ENCODE results near the gene SAMM50. TPM values are rescaled to one million over a fixed set of nuclear protein-coding genes. Genes with fewer than 3 reads are reported as not detected.

The SAMM50 gene
- total RNA-seq, 1 experiment from 2014 or later, result 47.6 TPM

DNA sequence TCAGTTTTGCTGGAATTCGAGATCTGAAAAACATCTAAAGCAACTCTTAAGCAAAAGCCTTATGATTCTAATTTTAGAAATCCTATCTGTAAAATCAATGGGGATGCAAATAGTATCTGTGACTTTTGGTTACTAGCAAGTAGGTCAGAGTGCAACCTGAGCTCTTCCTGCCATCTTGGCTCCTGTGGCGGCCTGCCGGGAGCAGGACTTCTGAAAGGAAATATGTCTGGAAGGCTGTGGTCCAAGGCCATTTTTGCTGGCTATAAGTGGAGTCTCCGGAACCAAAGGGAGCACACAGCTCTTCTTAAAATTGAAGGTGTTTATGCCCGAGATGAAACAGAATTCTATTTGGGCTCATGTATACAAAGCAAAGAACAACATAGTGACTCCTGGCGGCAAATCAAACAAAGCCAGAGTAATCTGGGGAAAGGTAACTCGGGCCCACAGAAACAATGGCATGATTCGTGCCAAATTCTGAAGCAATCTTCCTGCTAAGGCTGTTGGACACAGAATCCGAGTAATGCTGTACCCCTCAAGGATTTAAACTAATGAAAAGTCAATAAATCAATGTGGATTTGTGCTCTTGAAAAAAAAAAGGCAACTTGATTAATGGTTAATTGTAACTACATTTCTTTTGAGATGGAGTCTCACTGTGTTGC is 1.7 kb downstream of the SAMM50 start:
- H3K27me3 ChIP-seq (ENCODE audit: control insufficient read depth, insufficient read depth, low read length), result no peaks in the 10 kb centered on the region
- H3K36me3 ChIP-seq (replicated peaks; ENCODE audit: control insufficient read depth, insufficient read depth, low read length), result no peaks in the 10 kb centered on the region; the same call in 1 of the 2 replicates
- no peak overlapping the region for H3K4me3 ChIP-seq (ENCODE audit: insufficient read depth, low read depth, low read length)
- no peak for DNase-seq

DNA sequence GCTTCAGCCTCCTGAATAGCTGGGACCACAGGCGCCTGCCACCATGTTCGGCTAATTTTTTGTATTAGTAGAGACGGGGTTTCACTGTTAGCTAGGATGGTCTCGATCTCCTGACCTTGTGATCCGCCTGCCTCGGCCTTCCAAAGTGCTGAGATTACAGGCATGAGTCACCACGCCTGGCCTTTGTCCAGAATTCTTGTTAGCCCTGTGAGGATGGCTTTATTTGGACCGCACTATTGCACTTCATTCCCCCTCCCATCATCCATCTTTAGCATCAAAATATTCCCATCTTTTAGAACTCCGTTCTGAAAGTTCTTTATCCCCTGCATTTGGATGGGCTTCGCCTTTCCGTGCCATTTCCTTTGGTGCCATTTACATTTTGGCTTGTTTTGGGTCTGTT is 2.6 kb downstream of the SAMM50 start:
- Histone ChIP-seq H3K36me3 (replicated peaks; ENCODE audit: control insufficient read depth, insufficient read depth, low read length) (no peaks in the 10 kb centered on the region; the same call in 1 of the 2 replicates), H3K27me3 (ENCODE audit: control insufficient read depth, insufficient read depth, low read length) (no peaks in the 10 kb centered on the region), H3K4me3 (ENCODE audit: insufficient read depth, low read depth, low read length) (no peak overlapping the region)
- DNase-seq, result no peak

- H3K36me3 ChIP-seq (replicated peaks; ENCODE audit: control insufficient read depth, insufficient read depth, low read length), result peaks cover 24% of the 10 kb centered on the region
These were observed 9.1 kb downstream of the SAMM50 start for GRCh38 chr22:43964314-43964857.

DNA sequence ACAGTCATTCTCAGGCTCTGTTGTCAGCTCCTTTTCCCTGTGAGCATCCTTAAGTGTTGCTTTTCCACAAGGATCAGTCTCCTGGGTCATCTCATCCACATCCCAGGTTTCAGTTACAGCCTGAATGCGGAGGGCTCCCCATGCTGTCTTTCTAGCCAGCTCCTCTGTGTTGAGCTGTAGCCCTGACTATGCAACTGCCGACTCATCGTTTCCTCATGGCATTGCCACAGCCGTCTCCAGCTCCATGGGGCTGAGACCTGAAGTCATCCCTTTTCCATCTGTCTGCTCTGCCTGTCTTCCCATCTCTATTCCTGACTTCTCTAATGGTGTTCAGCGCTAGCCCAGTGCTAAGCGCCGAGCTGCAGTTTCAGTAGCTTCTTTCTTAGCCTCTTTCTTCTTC is 11.8 kb downstream of the SAMM50 start:
- Histone ChIP-seq H3K36me3 (replicated peaks; ENCODE audit: control insufficient read depth, insufficient read depth, low read length) (peaks cover 29% of the 10 kb centered on the region), H3K27me3 (ENCODE audit: control insufficient read depth, insufficient read depth, low read length) (no peaks in the 10 kb centered on the region), H3K4me3 (ENCODE audit: insufficient read depth, low read depth, low read length) (no peak overlapping the region)
- no peak for DNase-seq

More at GRCh38 chr22:43964314-43964857, 9.1 kb downstream of the SAMM50 start:
- no peaks in the 10 kb centered on the region for H3K27me3 ChIP-seq (ENCODE audit: control insufficient read depth, insufficient read depth, low read length)
- H3K4me3 ChIP-seq (ENCODE audit: insufficient read depth, low read depth, low read length), result no peak overlapping the region
- no peak for DNase-seq

DNA sequence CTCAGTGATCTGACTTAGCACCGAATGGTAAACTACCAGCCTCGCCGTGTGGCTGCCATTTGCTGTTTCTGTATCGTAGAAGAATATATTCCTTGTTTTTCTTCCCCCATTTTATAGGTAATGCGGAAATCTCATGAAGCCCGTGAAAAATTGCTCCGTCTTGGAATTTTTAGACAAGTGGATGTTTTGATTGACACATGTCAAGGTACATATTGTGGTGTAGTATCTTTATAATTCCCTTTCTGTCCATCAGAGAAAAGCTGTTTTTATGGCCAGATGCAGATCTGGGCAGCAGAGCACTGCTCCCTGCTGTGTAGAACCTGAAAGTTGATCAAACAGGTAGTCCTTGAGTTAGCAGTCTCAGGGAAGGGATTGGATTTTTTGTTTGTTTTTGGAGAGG is 13.4 kb downstream of the SAMM50 start:
- no peak overlapping the region for H3K4me3 ChIP-seq (ENCODE audit: insufficient read depth, low read depth, low read length)
- DNase-seq, result no peak
- H3K36me3 ChIP-seq (replicated peaks; ENCODE audit: control insufficient read depth, insufficient read depth, low read length), result peaks cover 32% of the 10 kb centered on the region
- H3K27me3 ChIP-seq (ENCODE audit: control insufficient read depth, insufficient read depth, low read length), result no peaks in the 10 kb centered on the region

- Histone ChIP-seq H3K27me3 (ENCODE audit: control insufficient read depth, insufficient read depth, low read length) (no peaks in the 10 kb centered on the region), H3K4me3 (ENCODE audit: insufficient read depth, low read depth, low read length) (no peak overlapping the region), H3K36me3 (replicated peaks; ENCODE audit: control insufficient read depth, insufficient read depth, low read length) (peaks cover 30% of the 10 kb centered on the region)
- DNase-seq, result no peak
These were observed 14.0 kb downstream of the SAMM50 start for GRCh38 chr22:43969021-43969878.

GRCh38 chr22:43969989-43970755 is 14.9 kb downstream of the SAMM50 start:
- Histone ChIP-seq H3K27me3 (ENCODE audit: control insufficient read depth, insufficient read depth, low read length) (no peaks in the 10 kb centered on the region), H3K36me3 (replicated peaks; ENCODE audit: control insufficient read depth, insufficient read depth, low read length) (peaks cover 23% of the 10 kb centered on the region), H3K4me3 (ENCODE audit: insufficient read depth, low read depth, low read length) (no peak overlapping the region)
- no peak for DNase-seq

- Histone ChIP-seq H3K27me3 (ENCODE audit: control insufficient read depth, insufficient read depth, low read length) (no peaks in the 10 kb centered on the region), H3K4me3 (ENCODE audit: insufficient read depth, low read depth, low read length) (no peak overlapping the region), H3K36me3 (replicated peaks; ENCODE audit: control insufficient read depth, insufficient read depth, low read length) (peaks cover 23% of the 10 kb centered on the region)
- no peak for DNase-seq
These were observed 15.9 kb downstream of the SAMM50 start for GRCh38 chr22:43971112-43971511.

GRCh38 chr22:43972931-43973462 is 17.8 kb downstream of the SAMM50 start:
- peaks cover 26% of the 10 kb centered on the region for H3K36me3 ChIP-seq (replicated peaks; ENCODE audit: control insufficient read depth, insufficient read depth, low read length)
- no peaks in the 10 kb centered on the region for H3K27me3 ChIP-seq (ENCODE audit: control insufficient read depth, insufficient read depth, low read length)
- H3K4me3 ChIP-seq (ENCODE audit: insufficient read depth, low read depth, low read length), result no peak overlapping the region
- no peak for DNase-seq

DNA sequence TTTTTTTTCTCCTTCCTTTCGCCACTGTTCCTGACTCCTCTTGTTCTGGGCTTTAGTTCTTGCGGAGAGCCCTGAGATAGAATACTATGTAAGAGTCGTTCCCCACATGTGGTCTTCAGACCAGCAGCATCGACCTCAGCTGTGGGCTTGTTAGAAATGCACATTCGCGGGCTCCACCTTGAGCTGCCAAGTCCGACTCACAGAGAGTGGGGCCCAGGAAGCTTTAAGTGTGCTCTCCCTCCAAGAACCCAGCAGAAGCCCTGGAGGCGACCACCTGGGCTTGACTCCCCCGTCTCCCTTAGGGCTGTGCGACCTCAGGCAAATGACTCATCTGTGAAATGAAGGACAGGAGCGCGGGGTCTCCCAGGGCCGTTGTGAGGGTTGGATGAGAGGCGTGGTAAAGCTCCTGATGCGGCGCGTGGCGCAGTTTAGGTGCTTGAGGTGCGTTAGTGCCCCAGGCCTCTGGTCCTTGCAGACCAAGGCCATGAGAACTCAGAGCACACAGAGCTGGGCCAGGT is 18.8 kb downstream of the SAMM50 start:
- no peak for DNase-seq
- Histone ChIP-seq H3K4me3 (ENCODE audit: insufficient read depth, low read depth, low read length) (no peak overlapping the region), H3K36me3 (replicated peaks; ENCODE audit: control insufficient read depth, insufficient read depth, low read length) (peaks cover 27% of the 10 kb centered on the region), H3K27me3 (ENCODE audit: control insufficient read depth, insufficient read depth, low read length) (no peaks in the 10 kb centered on the region)

GRCh38 chr22:43975041-43975440 is 19.8 kb downstream of the SAMM50 start:
- Histone ChIP-seq H3K36me3 (replicated peaks; ENCODE audit: control insufficient read depth, insufficient read depth, low read length) (peaks cover 32% of the 10 kb centered on the region), H3K27me3 (ENCODE audit: control insufficient read depth, insufficient read depth, low read length) (no peaks in the 10 kb centered on the region), H3K4me3 (ENCODE audit: insufficient read depth, low read depth, low read length) (no peak overlapping the region)
- DNase-seq, result no peak

DNA sequence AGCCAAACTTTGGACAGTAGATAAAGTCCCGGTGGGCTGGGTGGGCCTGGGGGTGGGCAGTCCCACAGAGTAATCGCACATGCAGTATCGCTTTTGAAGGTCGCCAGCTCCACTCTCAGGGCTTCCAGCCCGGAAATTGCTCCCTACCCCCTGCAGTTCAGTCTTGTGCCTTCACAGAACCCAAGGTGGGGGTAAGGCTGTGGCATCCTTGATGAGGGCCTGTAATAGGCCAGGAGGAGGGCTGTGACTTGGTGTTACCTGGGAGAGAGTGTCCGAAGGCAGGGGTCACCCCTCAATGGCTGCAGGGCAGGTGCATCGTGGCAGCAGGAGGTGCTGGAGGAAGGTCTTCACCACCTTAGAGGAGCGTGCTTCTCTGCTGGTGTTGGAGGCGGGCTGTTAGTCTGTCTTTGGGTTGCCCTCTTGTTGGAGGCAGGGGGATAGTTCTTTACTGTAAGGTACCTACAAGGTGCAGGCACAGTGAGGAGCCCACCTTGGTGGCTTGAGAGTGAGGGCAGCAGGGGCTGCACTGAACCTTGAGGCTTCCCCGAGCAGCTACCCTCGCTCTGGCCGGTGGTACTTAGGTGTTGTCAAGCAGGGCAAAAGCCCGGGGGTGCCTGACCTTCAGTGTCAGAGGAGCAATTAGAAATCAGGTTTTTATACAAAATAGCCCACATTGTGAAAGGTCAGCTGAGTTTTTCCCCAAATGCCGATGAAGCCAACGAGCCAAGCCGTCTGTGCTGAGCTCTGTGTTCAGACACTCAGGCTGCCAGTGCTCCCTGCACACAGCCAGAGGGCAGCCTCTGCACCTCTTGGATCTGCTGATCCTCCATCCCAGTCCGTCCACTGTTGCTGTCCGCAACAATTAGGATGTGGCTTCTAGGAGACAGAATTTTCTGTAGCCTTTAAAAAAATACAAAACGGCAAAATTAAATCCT is 21.9 kb downstream of the SAMM50 start:
- no peak for DNase-seq
- Histone ChIP-seq H3K4me3 (ENCODE audit: insufficient read depth, low read depth, low read length) (no peak overlapping the region), H3K36me3 (replicated peaks; ENCODE audit: control insufficient read depth, insufficient read depth, low read length) (peaks cover 31% of the 10 kb centered on the region), H3K27me3 (ENCODE audit: control insufficient read depth, insufficient read depth, low read length) (no peaks in the 10 kb centered on the region)

GRCh38 chr22:43978558-43978957 is 23.3 kb downstream of the SAMM50 start:
- H3K4me3 ChIP-seq (ENCODE audit: insufficient read depth, low read depth, low read length), result no peak overlapping the region
- peaks cover 27% of the 10 kb centered on the region for H3K36me3 ChIP-seq (replicated peaks; ENCODE audit: control insufficient read depth, insufficient read depth, low read length)
- no peak for DNase-seq
- no peaks in the 10 kb centered on the region for H3K27me3 ChIP-seq (ENCODE audit: control insufficient read depth, insufficient read depth, low read length)
